ENCODE measurements around the gene SERINC1.
"Not testable (repeated sequence)": the region's sequence is repeated elsewhere in the genome, so short reads cannot be mapped to it uniquely, and the experiment has no call there.

Gene SERINC1

DNA sequence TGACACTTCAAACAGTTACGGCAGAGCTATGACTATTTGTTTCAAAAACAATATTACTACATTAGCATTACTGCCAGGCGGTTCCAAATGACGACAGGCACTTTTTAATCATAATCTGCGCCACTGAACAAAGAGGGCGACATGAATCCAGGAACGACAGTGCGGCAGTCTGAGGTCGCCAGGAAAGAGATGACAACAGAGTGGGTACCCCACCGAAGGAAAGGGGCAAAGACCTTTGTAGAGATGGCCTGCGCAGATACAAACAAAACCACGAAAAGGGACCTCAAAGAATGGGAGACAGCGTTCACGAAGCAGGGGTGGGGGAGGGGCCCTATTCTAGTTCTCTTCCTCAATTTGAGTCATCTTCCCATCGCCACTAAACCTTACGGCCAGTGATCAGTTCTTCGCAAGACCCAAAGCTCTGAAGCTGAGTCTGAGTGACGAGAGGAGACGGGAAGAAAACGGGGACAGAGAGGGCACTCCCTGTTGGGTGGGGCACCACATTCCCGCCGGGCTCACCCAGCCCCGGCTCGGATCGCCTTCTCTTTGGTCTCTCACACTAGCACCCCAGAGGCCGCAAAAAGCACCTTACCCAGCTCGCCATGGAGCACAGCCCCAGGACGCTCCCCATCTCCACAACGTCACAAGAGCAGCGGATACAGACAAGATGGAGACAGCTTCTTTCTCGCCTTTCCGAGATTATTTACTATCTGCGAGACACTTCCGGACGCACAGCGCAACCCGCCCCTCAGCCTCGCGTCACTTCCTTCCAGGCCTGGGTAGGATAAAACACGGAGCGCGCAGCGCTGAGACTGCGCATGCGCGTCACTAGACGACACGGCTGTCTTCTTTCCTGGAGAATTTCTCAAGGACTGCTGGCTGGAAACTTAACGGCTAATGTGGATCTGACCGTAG lies at the start of gene SERINC1:
TSS of gene SERINC1 (minus strand) at position 701 of the 915 bp plus-strand sequence. CDS start at position 631, 70 bp downstream.
- H3K36me3 ChIP-seq (replicated peaks), result peaks cover 7% of the 10 kb centered on the region
- peaks cover 9% of the 10 kb centered on the region; the same call in 1 of the 2 replicates for H3K4me1 ChIP-seq
- DNase-seq (ENCODE audit: low spot score in 2 of 2), result peak; percentile 83 to 91
- peak within 1 kb of the TSS; percentile 93 for H3K4me3 ChIP-seq
- in situ Hi-C loops (cut with MboI; ENCODE audit: low sequenced_read_pairs), result no loop called here
- no peaks in the 10 kb centered on the region for H3K9me3 ChIP-seq
- H3K27me3 ChIP-seq (ENCODE audit: low read depth), result no peaks in the 10 kb centered on the region

DNA sequence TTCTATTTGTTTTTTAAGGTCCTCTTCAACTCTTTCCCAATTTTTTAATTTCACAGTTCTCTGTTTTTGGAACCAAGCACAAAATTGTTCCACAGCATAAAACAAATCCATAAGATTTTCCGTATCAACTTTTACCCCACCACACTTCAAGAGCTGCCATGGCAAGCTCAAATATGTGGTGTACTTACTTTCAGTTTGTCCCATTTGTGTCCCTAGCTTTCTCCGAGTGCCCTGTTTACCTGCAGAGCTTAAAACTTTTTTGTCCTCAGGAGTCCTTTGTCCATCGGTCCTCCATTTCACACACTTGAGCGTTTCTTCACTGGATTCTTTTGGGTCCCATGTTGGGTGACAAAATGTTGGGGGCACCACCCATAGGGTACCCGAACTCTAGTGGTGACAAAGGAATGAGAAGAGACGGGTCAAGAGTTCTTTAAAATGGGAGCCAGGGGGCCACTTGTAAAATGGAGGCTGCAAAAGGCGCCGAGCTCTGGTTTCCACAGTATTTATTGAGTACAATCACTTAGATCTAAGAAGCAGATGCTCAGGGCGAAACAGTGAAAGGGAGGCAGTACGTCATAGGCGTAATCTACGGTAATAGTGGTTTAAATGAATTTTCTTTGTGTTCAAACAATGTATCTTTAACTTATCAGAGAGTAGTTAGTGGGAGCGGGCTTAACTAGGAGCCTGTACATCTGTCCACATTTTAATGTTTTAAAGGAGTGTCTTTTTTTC lies 39.8 kb upstream of the SERINC1 start:
- Histone ChIP-seq H3K27me3 (ENCODE audit: low read depth) (no peaks in the 10 kb centered on the region), H3K36me3 (replicated peaks) (no peaks in the 10 kb centered on the region), H3K4me1 (no peaks in the 10 kb centered on the region), H3K4me3 (no peak overlapping the region), H3K9me3 (no peaks in the 10 kb centered on the region)
- no peak for DNase-seq (ENCODE audit: low spot score in 2 of 2)
- in situ Hi-C loops (cut with MboI; ENCODE audit: low sequenced_read_pairs), result no loop called here

DNA sequence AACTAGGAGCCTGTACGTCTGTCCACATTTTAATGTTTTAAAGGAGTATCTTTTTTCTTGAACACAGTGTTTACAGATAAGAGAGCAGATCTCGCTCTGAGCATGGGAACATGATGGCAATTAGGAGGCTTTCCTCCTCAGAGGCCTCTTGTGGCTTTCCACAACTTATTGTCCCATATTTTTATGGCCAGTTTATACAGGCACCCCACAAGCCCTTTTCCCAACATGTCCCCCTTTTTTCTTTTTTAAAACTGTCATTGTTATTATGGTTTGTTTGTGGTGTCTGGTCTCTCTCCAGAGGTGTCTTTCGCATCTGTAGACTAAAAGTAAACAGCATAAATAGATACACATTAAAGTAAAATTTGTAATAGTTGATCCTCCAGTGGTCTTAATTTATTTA lies 33.6 kb upstream of the SERINC1 start:
- H3K27me3 ChIP-seq (ENCODE audit: low read depth); DNase-seq (ENCODE audit: low spot score in 2 of 2); H3K4me3 ChIP-seq; H3K9me3 ChIP-seq; in situ Hi-C loops (cut with MboI; ENCODE audit: low sequenced_read_pairs); H3K36me3 ChIP-seq (replicated peaks); H3K4me1 ChIP-seq: not testable (repeated sequence)

DNA sequence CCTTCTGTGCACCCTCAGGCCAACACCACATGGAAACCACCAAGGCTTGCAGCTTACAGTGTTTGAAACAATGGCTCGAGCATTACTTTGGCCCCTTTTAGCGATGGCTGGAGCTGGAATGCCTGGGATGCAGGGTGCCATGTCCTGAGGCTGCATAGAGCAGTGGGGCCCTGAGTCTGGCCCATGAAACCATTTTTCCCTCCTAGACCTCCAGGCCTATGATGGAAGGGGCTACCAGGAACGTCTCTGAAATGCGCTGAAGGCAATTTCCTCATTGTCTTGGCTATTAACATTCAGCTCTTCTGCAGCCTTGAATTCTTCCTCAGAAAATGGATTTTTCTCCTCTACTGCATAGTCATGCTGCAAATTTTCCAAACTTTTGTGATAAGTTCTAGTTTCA lies 29.9 kb upstream of the SERINC1 start:
- no peaks in the 10 kb centered on the region for H3K36me3 ChIP-seq (replicated peaks)
- in situ Hi-C loops (cut with MboI; ENCODE audit: low sequenced_read_pairs), result no loop called here
- no peaks in the 10 kb centered on the region; the same call in 1 of the 2 replicates for H3K4me1 ChIP-seq
- DNase-seq (ENCODE audit: low spot score in 2 of 2), result no peak
- no peaks in the 10 kb centered on the region for H3K27me3 ChIP-seq (ENCODE audit: low read depth)
- H3K9me3 ChIP-seq, result no peaks in the 10 kb centered on the region; the same call in 1 of the 2 replicates
- H3K4me3 ChIP-seq, result no peak overlapping the region

DNA sequence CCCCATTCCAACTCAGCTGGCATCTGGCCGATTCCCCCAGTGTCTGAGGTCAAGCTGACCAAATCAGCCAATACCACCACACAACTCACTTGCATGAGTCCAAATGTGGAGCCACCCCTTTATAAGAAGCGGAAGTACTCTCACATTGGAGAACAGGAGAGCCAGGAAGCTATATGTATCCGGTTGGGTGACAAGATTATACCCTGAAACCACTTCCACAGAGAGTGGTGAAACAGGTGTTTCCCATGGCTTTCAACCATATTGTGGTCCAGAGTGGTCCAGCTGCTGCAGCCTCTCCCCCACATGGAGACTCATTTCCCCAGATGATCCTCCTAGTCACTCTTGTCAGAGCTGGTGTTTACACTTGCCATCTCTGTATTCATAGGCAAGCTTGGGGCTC lies 24.0 kb upstream of the SERINC1 start:
- no peak overlapping the region for H3K4me3 ChIP-seq
- H3K4me1 ChIP-seq, result no peaks in the 10 kb centered on the region
- in situ Hi-C loops (cut with MboI; ENCODE audit: low sequenced_read_pairs), result loop anchor here (25.0 kb wide), 1 partner anchor 342 kb away; no protein-coding TSS in a partner anchor
- no peak for DNase-seq (ENCODE audit: low spot score in 2 of 2)
- no peaks in the 10 kb centered on the region; the same call in 1 of the 2 replicates for H3K9me3 ChIP-seq
- H3K36me3 ChIP-seq (replicated peaks), result no peaks in the 10 kb centered on the region
- H3K27me3 ChIP-seq (ENCODE audit: low read depth), result no peaks in the 10 kb centered on the region

DNA sequence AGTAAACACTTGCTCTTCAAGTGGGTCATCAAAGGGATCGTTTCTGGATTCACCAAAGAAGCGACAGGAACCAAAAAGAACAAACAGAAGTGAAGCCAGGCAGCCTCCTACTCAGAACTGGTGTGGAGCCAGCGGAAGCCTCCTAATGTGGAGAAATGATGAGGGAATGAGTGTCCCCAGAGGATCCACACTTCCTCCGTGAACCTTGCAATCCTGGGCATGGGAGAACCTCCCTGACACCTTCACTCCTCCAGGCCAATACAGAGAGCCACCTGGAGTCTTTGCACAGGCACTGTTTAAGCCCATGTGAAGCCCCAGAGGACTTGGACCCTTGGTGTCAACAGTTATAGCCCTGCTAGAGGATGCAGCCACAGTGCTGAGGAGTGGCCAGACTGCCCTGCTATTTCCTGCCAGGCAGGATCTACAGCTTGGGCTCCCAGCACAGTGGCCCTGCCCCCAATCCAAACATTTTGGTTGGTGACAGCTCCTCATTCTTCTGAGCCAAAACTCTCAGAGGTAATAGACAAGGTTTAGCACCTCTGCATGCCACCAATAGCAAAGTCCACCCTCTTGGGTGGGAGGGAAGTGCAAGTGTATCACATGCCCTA lies 23.2 kb upstream of the SERINC1 start:
- Histone ChIP-seq H3K9me3 (no peaks in the 10 kb centered on the region; the same call in 1 of the 2 replicates), H3K36me3 (replicated peaks) (no peaks in the 10 kb centered on the region), H3K4me1 (no peaks in the 10 kb centered on the region), H3K4me3 (no peak overlapping the region), H3K27me3 (ENCODE audit: low read depth) (no peaks in the 10 kb centered on the region)
- in situ Hi-C loops (cut with MboI; ENCODE audit: low sequenced_read_pairs), result loop anchor here (25.0 kb wide), 1 partner anchor 343 kb away; no protein-coding TSS in a partner anchor
- DNase-seq (ENCODE audit: low spot score in 2 of 2), result no peak

DNA sequence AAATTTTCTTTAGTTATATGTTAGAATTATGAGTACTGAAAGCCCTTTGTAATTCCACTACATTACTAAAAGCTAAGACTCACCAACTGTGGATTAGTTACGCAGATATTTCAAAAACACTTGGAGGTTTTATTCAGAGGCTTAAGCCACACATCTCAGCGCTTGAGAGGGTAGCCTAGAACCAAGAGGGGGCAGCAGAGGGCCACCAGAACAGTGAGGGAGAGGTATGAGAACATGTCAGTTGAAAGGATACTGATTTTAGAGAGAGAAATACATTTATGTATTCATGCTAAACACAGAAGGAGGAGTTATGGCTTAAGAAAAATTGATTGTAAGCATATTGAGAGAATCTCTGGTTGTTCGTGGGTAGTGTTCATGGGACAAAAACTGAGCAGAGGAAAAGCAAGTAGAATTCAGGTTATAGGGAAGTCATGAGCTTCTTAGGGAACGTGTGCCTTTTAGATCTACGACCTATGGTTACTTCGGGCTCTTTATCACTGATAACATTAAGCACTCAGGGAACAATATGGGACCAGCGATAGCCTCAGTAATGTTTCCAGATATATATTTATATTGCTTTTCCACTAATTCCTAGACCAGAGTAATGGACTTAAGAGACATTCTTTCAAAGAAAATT lies 20.4 kb upstream of the SERINC1 start:
- no peaks in the 10 kb centered on the region for H3K9me3 ChIP-seq
- no peaks in the 10 kb centered on the region for H3K27me3 ChIP-seq (ENCODE audit: low read depth)
- H3K36me3 ChIP-seq (replicated peaks), result no peaks in the 10 kb centered on the region
- DNase-seq (ENCODE audit: low spot score in 2 of 2), result peak; percentile 57 to 83
- H3K4me1 ChIP-seq, result no peaks in the 10 kb centered on the region
- in situ Hi-C loops (cut with MboI; ENCODE audit: low sequenced_read_pairs), result loop anchor here (25.0 kb wide), 1 partner anchor 345 kb away; no protein-coding TSS in a partner anchor
- no peak overlapping the region for H3K4me3 ChIP-seq

DNA sequence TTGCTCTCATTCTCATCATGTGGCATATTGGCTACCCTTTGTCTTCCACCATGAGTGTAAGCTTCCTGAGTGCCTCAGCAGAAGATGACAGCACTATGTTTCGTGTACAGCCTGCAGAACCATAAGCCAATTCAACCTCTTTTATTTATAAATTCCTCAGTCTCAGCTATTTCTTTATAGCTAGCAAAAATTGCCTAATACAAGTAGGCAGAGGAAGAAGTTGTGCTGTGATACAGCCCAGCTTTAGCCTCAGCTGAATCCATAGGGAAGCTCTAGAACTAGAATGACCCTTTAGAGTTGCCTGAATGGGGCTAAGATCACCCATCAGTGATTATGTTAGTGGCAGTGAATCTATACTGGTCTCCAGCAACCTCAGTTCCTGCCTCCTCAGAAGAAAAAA lies 19.0 kb upstream of the SERINC1 start:
- no peaks in the 10 kb centered on the region for H3K9me3 ChIP-seq
- no peaks in the 10 kb centered on the region for H3K4me1 ChIP-seq
- no peak overlapping the region for H3K4me3 ChIP-seq
- in situ Hi-C loops (cut with MboI; ENCODE audit: low sequenced_read_pairs), result loop anchor here (25.0 kb wide), 1 partner anchor 347 kb away; no protein-coding TSS in a partner anchor
- no peaks in the 10 kb centered on the region for H3K27me3 ChIP-seq (ENCODE audit: low read depth)
- no peak for DNase-seq (ENCODE audit: low spot score in 2 of 2)
- no peaks in the 10 kb centered on the region for H3K36me3 ChIP-seq (replicated peaks)

DNA sequence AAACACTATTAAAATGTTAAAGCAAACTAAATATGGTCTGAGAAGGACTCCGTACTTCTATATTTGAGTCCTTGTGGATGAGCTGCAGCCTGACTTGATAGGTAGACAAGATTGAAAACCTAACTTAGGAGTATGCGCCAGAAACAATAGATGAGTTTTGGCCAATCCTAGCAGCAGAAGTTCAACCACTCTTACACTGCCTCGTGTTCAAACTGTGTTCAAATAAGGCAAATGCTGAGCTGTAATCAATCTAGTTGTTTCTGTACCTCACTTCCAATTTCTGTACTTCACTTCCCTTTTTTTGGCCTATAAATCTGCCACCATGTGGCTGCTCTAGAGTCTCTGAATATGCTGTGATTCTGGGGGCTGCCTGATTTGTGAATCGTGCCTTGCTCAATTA lies 13.2 kb upstream of the SERINC1 start:
- Histone ChIP-seq H3K27me3 (ENCODE audit: low read depth) (no peaks in the 10 kb centered on the region), H3K4me1 (no peaks in the 10 kb centered on the region), H3K36me3 (replicated peaks) (no peaks in the 10 kb centered on the region), H3K4me3 (no peak overlapping the region), H3K9me3 (no peaks in the 10 kb centered on the region)
- DNase-seq (ENCODE audit: low spot score in 2 of 2), result no peak
- in situ Hi-C loops (cut with MboI; ENCODE audit: low sequenced_read_pairs), result loop anchor here (25.0 kb wide), 1 partner anchor 353 kb away; no protein-coding TSS in a partner anchor

DNA sequence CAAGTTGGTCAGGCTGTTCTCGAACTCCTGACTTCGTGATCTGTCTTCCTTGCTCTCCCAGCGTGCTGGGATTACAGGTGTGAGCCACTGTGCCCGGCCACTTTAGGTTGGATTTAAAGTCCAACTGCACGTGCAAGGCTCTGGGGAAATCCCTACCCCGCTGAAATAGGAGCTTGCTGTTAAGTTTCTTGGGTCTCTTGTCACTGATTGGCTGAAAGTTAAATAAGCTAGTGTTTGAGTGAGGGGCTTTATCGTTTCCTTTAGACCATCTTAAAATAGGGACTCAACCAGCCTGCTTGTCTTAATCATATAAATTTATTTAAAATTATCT lies 11.1 kb upstream of the SERINC1 start:
- in situ Hi-C loops (cut with MboI; ENCODE audit: low sequenced_read_pairs), result loop anchor here (25.0 kb wide), 1 partner anchor 355 kb away; no protein-coding TSS in a partner anchor
- no peaks in the 10 kb centered on the region for H3K4me1 ChIP-seq
- H3K36me3 ChIP-seq (replicated peaks), result no peaks in the 10 kb centered on the region
- no peaks in the 10 kb centered on the region for H3K9me3 ChIP-seq
- no peaks in the 10 kb centered on the region for H3K27me3 ChIP-seq (ENCODE audit: low read depth)
- no peak for DNase-seq (ENCODE audit: low spot score in 2 of 2)
- H3K4me3 ChIP-seq, result no peak overlapping the region

DNA sequence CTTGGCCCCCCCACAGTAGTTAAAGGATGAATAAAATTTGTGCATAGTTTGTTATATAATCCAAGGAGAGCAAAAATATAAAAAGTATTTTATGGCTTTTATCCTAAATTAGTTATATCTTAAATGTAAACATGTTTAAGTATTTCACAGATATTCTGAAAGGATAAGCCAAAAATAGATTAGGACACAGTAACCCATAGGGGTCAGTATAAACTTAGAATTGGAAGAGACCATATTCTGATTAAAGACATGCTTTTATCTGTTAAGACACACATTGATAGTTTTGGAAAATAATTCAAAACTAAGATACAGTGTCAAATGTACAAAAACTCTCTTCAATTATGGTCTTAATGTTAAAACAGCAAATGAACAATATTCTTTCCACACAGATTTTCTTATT lies 4.5 kb upstream of the SERINC1 start:
- H3K36me3 ChIP-seq (replicated peaks), result no peaks in the 10 kb centered on the region
- DNase-seq (ENCODE audit: low spot score in 2 of 2), result peak in 1 of 2 experiments; percentile 33
- H3K27me3 ChIP-seq (ENCODE audit: low read depth), result no peaks in the 10 kb centered on the region
- in situ Hi-C loops (cut with MboI; ENCODE audit: low sequenced_read_pairs), result loop anchor here (25.0 kb wide), 1 partner anchor 361 kb away; no protein-coding TSS in a partner anchor
- H3K4me1 ChIP-seq, result peaks cover 4% of the 10 kb centered on the region; the same call in 1 of the 2 replicates
- H3K9me3 ChIP-seq, result no peaks in the 10 kb centered on the region
- no peak overlapping the region for H3K4me3 ChIP-seq

DNA sequence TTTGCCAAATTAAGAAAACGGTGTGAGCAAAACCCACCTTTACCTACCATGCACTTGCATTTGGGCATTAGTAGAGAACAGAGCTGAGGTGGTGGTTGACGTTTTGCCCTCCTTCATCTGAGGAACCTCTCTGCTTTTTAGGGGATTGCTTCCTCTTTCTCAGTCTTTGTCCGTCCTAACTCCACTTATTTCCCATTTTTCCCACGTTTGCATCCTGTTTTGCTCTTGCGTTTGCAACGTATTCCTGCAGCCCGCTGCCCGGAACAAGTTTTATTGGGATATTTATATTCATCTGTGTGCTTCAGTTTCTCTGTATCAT lies 374 bp upstream of the SERINC1 start:
- DNase-seq (ENCODE audit: low spot score in 2 of 2), result no peak
- peaks cover 6% of the 10 kb centered on the region for H3K36me3 ChIP-seq (replicated peaks)
- in situ Hi-C loops (cut with MboI; ENCODE audit: low sequenced_read_pairs), result no loop called here

DNA sequence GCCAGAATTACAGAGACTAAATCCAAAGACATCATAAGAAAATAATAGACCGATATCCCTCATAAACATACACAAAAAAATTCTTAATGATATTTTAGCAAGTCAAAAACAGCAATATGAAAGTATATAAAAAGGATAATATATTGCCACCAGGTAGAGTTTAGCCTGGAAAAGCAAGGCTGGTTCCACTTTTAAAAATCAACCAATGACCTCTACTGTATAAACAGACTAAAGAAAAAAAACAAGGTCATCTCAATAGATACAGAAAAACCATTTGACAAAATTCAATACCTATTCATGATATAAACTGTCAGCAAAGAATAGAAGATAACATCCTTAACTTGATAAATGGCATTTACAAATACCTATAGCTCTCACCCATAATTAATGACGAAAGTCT lies 9.7 kb downstream of the SERINC1 start:
- in situ Hi-C loops (cut with MboI; ENCODE audit: low sequenced_read_pairs), result no loop called here
- no peak for DNase-seq (ENCODE audit: low spot score in 2 of 2)
- no peak overlapping the region for H3K4me3 ChIP-seq
- H3K4me1 ChIP-seq, result no peaks in the 10 kb centered on the region
- H3K36me3 ChIP-seq (replicated peaks), result peaks cover 8% of the 10 kb centered on the region
- H3K27me3 ChIP-seq (ENCODE audit: low read depth), result no peaks in the 10 kb centered on the region
- H3K9me3 ChIP-seq, result no peaks in the 10 kb centered on the region

More for the DNA sequence above, 374 bp upstream of the SERINC1 start:
- H3K4me1 ChIP-seq, result peaks cover 9% of the 10 kb centered on the region; the same call in 1 of the 2 replicates
- H3K4me3 ChIP-seq, result peak overlapping the region; percentile 93
- no peaks in the 10 kb centered on the region for H3K27me3 ChIP-seq (ENCODE audit: low read depth)
- H3K9me3 ChIP-seq, result no peaks in the 10 kb centered on the region

Measured in HAP-1 (cell line).